Lower leg skin (tissue), 3 donors: ENCODE results near the gene SPTBN4.

Experiments
- CTCF ChIP-seq, 3 donors: fragments of 450-650 bp; IDR thresholded peaks; one replicate each; pipeline ENCODE4 v1.5.1; 2016; ENCODE audit warnings: antibody characterized with exemption in 3 of 3, mild to moderate bottlenecking in 3 of 3, moderate library complexity in 2 of 3
- POLR2A ChIP-seq, 2 donors: fragments of 450-650 bp; IDR thresholded peaks; one replicate each; pipeline ENCODE4 v1.6.1; 2016 to 2017; ENCODE audit warnings: antibody characterized with exemption in 2 of 2, mild to moderate bottlenecking in 1 of 2, moderate library complexity in 1 of 2

GRCh38 chr19:40517248-40517647 lies 50.4 kb downstream of the SPTBN4 start:
- TF ChIP-seq CTCF (IDR thresholded peaks at IDR 0.05) = no peak
- TF ChIP-seq POLR2A (IDR thresholded peaks at IDR 0.05) = no peak
